IPS-NIHi7 (cell line): ENCODE data around the gene EPHA5.

Source experiments
- DNase-seq: peaks from one replicate; pipeline ENCODE4 v3.0.0; 2012; ENCODE audit warnings: mixed read lengths; ENCODE audit errors: extremely low spot score

Gene EPHA5

GRCh38 chr4:65670331-65671031, at the start of gene EPHA5:
TSS of gene EPHA5 (minus strand) at chr4:65670489. CDS start at chr4:65669742, 747 bp downstream.
- DNase-seq = peak; percentile 75

- no peak for DNase-seq
These were observed 49.3 kb upstream of the EPHA5 start for GRCh38 chr4:65719635-65720034.

GRCh38 chr4:65698631-65699030, 28.3 kb upstream of the EPHA5 start:
- no peak for DNase-seq

GRCh38 chr4:65696436-65696835, 26.1 kb upstream of the EPHA5 start:
- DNase-seq = no peak

GRCh38 chr4:65671372-65671771, 1.1 kb upstream of the EPHA5 start:
- no peak for DNase-seq

GRCh38 chr4:65670020-65670330, 314 bp downstream of the EPHA5 start:
- DNase-seq = no peak

GRCh38 chr4:65669111-65670019, 924 bp downstream of the EPHA5 start:
- peak; percentile 25 for DNase-seq

- peak; percentile 11 for DNase-seq
These were observed 1.8 kb downstream of the EPHA5 start for GRCh38 chr4:65668201-65669089.

GRCh38 chr4:65667506-65668041, 2.7 kb downstream of the EPHA5 start:
- DNase-seq = no peak

- no peak for DNase-seq
These were observed 4.3 kb downstream of the EPHA5 start for GRCh38 chr4:65665771-65666523.

- no peak for DNase-seq
These were observed 8.8 kb downstream of the EPHA5 start for GRCh38 chr4:65661471-65661870.

- DNase-seq = peak; percentile 10
These were observed 12.2 kb downstream of the EPHA5 start for GRCh38 chr4:65658117-65658516.

GRCh38 chr4:65656008-65656407, 14.3 kb downstream of the EPHA5 start:
- no peak for DNase-seq

- no peak for DNase-seq
These were observed 15.3 kb downstream of the EPHA5 start for GRCh38 chr4:65654976-65655375.

GRCh38 chr4:65653740-65654361, 16.4 kb downstream of the EPHA5 start:
- no peak for DNase-seq

- DNase-seq = no peak
These were observed 18.5 kb downstream of the EPHA5 start for GRCh38 chr4:65651751-65652150.

- DNase-seq = no peak
These were observed 19.3 kb downstream of the EPHA5 start for GRCh38 chr4:65651031-65651430.

- no peak for DNase-seq
These were observed 24.2 kb downstream of the EPHA5 start for GRCh38 chr4:65646136-65646535.

- DNase-seq = no peak
These were observed 25.1 kb downstream of the EPHA5 start for GRCh38 chr4:65645185-65645584.

GRCh38 chr4:65635051-65635821, 35.1 kb downstream of the EPHA5 start:
- DNase-seq = peak; percentile 7
